ENCODE measurements around the gene ABHD2. TPM values are rescaled to one million over a fixed set of nuclear protein-coding genes. Genes with fewer than 3 reads are reported as not detected.

Gene ABHD2
- total and polyA plus RNA-seq, 9 of the 15 experiments (the other 6 are each of a cell fraction or from before 2014, with no cell fraction given), result 16.9 to 99.8 (median 47.5) TPM

DNA sequence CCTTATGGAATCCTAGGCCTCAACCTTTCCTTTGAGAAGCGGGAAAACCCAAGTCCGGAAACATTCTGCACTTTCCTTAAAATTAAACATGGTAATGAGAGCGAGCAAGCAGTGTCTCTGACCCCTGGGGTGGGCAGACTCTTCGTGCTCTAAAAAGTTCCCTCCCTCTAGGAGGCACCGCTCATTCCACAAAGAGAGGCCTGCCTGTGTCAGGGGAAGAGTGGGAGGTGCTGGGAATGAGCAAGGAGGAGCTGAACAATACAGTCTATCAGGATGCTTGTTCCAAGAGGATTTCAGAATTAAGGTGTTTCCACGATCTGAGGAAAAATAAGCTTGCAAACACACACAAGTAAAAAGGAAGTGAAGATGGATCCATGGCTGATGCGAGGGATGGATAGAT, 139.2 kb downstream of the ABHD2 start:
- H3K4me2 ChIP-seq (ENCODE audit: insufficient read depth, low read length), result no peak overlapping the region
- peaks cover 12 to 20% of the 10 kb centered on the region in 2 experiments; a peak in 4 of 5 replicates for H3K4me1 ChIP-seq (replicated peaks in 1 of 2; ENCODE audit: control insufficient read depth in 2 of 2, insufficient read depth in 2 of 2, low read length in 2 of 2)
- BruUV-seq (replicated peaks), result no TSS peak
- H3K4me3 ChIP-seq, result no peak overlapping the region
- CTCF ChIA-PET (ENCODE audit: low intra/inter-chr PET ratio), result no interaction called here
- no peak for ATAC-seq
- H3K79me2 ChIP-seq (ENCODE audit: control insufficient read depth, insufficient read depth, low read length), result no peaks in the 10 kb centered on the region
- H3K9ac ChIP-seq (ENCODE audit: insufficient read depth in 1 of 2, low read depth in 2 of 2, low read length in 2 of 2), result no peak overlapping the region
- WGBS (ENCODE audit: insufficient coverage, low coverage, missing lambda C conversion rate), result 68% methylated on average over 7 of the region's 7 CpGs
- TF ChIP-seq MECOM (CRISPR knock-in tag; IDR thresholded peaks at IDR 0.05) (no peak), TCF7L2 (IDR thresholded peaks at IDR 0.05; ENCODE audit: low read depth, low read length) (no peak), KAT2B (IDR thresholded peaks at IDR 0.05; ENCODE audit: low read depth, low read length) (no peak), TAF9B (IDR thresholded peaks at IDR 0.05; ENCODE audit: partially characterized antibody) (no peak), ZNF584 (CRISPR knock-in tag; IDR thresholded peaks at IDR 0.05; ENCODE audit: low read depth) (no peak), ETS2 (tag; IDR thresholded peaks at IDR 0.05; ENCODE audit: borderline replicate concordance, poor library complexity, severe bottlenecking) (no peak), ZNF436 (CRISPR knock-in tag; IDR thresholded peaks at IDR 0.05) (no peak), TOE1 (IDR thresholded peaks at IDR 0.05; ENCODE audit: borderline replicate concordance) (no peak), TOE1 (CRISPR knock-in tag; IDR thresholded peaks at IDR 0.05; ENCODE audit: borderline replicate concordance, low read depth) (no peak), ZNF232 (CRISPR knock-in tag; IDR thresholded peaks at IDR 0.05) (no peak), GATAD2A (IDR thresholded peaks at IDR 0.05) (no peak), HCFC1 (IDR thresholded peaks at IDR 0.05; ENCODE audit: low read depth, low read length) (no peak), BRD4 (IDR thresholded peaks at IDR 0.05) (no peak), ZNF134 (CRISPR knock-in tag; conservative IDR thresholded peaks at IDR 0.05) (no peak), C11orf30 (IDR thresholded peaks at IDR 0.05; ENCODE audit: low read depth) (no peak)
- no peak for FAIRE-seq
- H3K9me3 ChIP-seq (replicated peaks; ENCODE audit: control insufficient read depth, insufficient read depth, low read depth, low read length), result no peaks in the 10 kb centered on the region
- no peaks in the 10 kb centered on the region for H3K36me3 ChIP-seq (ENCODE audit: control insufficient read depth, insufficient read depth, low read length)
- no peak overlapping the region for H3K27ac ChIP-seq (ENCODE audit: extremely low read depth, low read depth, low read length)
- no peaks in the 10 kb centered on the region for H4K20me1 ChIP-seq (replicated peaks; ENCODE audit: control insufficient read depth, insufficient read depth, low read length)
- intact Hi-C loops (cut with micrococcal nuclease) (no loop called here), in situ Hi-C loops (cut with MboI) (no loop called here)
- H2AFZ ChIP-seq (ENCODE audit: low read depth, low read length), result no peak overlapping the region
- no peaks in the 10 kb centered on the region for H3K9me1 ChIP-seq (ENCODE audit: control insufficient read depth, insufficient read depth, low read length)
- no peaks in the 10 kb centered on the region for H3K27me3 ChIP-seq (ENCODE audit: control insufficient read depth in 2 of 2, insufficient read depth in 2 of 2, low read length in 2 of 2)
- DNase-seq (ENCODE audit: extremely low read depth in 1 of 4, low spot score in 3 of 4), result peak in 1 of 4 experiments; percentile 11
- POLR2A ChIA-PET, result interaction anchor here (0.6 kb wide), 1 partner anchor 110 kb away, joined by 3 read pairs; no protein-coding TSS in a partner anchor
